Dendritic cell treated with granulocyte-macrophage colony-stimulating factor and Interleukin-4, amounts not matched to agents 40 ng/mL and 50 ng/mL, for 4 days (primary cell): ENCODE results near the gene PCDHA4.

Experiments
- H3K27ac Mint-ChIP-seq: one replicate; pipeline ENCODE4 v1.8.0; 2022; ENCODE audit warnings: mild to moderate bottlenecking, mixed read lengths
- H3K27me3 Mint-ChIP-seq: one replicate; pipeline ENCODE4 v1.8.0; 2022; ENCODE audit warnings: mild to moderate bottlenecking, mixed read lengths
- H3K36me3 Mint-ChIP-seq: one replicate; pipeline ENCODE4 v1.8.0; 2022; ENCODE audit warnings: low read depth, mixed read lengths
- H3K4me1 Mint-ChIP-seq: one replicate; pipeline ENCODE4 v1.8.0; 2022; ENCODE audit warnings: low read depth, mixed read lengths
- H3K4me3 Mint-ChIP-seq: one replicate; pipeline ENCODE4 v1.8.0; 2022; ENCODE audit warnings: mild to moderate bottlenecking, moderate library complexity, mixed read lengths
- H3K9me3 Mint-ChIP-seq: one replicate; pipeline ENCODE4 v1.8.0; 2022; ENCODE audit warnings: mixed read lengths
- intact Hi-C: fragments of 100-400 bp; cut with micrococcal nuclease; formaldehyde crosslinking; loops from one replicate; pipeline ENCODE4 v1.15.0; 2022

Gene PCDHA4

DNA sequence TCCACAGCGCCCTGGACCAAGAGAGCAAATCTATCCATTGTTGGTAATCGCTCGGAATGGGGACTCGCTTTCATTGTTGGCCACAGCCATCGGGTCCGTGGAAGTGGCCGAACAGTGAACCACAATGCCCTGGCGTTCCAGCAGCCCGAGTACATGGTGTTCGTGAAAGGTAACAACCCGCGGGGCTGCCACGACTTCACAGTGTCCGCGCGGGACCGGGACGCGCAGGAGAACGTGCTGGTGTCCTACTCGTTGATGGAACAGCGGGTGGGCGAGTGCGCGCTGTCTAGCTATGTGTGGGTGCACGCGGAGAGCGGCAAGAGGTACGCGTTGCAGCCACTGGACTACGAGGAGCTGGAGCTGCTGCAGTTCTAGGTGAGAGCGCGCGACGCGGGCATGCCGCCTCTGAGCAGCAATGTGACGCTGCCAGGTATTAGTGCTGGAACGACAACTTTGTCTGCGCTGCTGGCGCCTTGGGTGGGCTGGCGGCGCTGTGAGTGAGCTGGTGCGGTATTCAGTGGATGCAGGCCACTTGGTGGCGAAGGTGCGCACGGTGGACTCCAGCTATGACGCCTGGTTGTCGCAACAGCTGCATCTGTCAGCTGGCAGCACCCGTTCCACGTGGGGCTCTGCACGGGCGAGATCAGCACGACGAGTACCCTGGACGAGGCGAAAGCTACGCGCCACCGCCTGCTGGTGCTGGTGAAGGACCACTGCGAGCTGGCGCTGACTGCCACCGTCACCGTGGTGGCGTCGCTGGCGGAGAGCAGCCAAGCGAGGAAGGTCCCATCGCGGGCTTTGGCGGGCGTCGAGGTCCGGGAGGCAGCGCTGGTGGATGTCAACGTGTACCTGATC is 55.8 kb downstream of the PCDHA4 start:
- no peaks in the 10 kb centered on the region for H3K36me3 Mint-ChIP-seq
- intact Hi-C loops, result no loop called here

More for the DNA sequence above, 55.8 kb downstream of the PCDHA4 start:
- H3K27ac Mint-ChIP-seq, result no peak overlapping the region
- no peaks in the 10 kb centered on the region for H3K4me1 Mint-ChIP-seq
- H3K4me3 Mint-ChIP-seq, result no peak overlapping the region
- H3K9me3 Mint-ChIP-seq, result peaks cover 42% of the 10 kb centered on the region
- peaks cover 8% of the 10 kb centered on the region for H3K27me3 Mint-ChIP-seq
